Thyroid gland (tissue), 4 donors: ENCODE results near the gene TCF7L2. TPM values are rescaled to one million over a fixed set of nuclear protein-coding genes. Genes with fewer than 3 reads are reported as not detected.

Experiments
- DNase-seq, 2 donors: peaks; one replicate each; pipeline ENCODE4 v3.0.0-alpha.2; 2019
- H3K27ac ChIP-seq, 3 donors: fragments of 200-600 bp; sonication (generic); 1 replicate in 2 of 3; 2 replicates in 1 of 3; pipeline ENCODE4 v1.5.1; 2016 to 2019; ENCODE audit warnings: mild to moderate bottlenecking in 1 of 3, moderate library complexity in 1 of 3
- H3K27me3 ChIP-seq: fragments of 200-600 bp; sonication (generic); one replicate; pipeline ENCODE4 v1.5.1; 2019
- H3K36me3 ChIP-seq, 2 donors: fragments of 200-600 bp; sonication (generic); one replicate each; pipeline ENCODE4 v1.5.1; 2016 to 2019
- H3K4me1 ChIP-seq, 2 donors: fragments of 200-600 bp; sonication (generic); one replicate each; pipeline ENCODE4 v1.5.1; 2017 to 2019
- H3K4me3 ChIP-seq, 3 donors: fragments of 200-600 bp; sonication (generic); replicated peaks in 1 of 3; 1 replicate in 2 of 3; 2 replicates in 1 of 3; pipeline ENCODE4 v1.5.1; 2016; ENCODE audit warnings: mild to moderate bottlenecking in 1 of 3
- H3K9me3 ChIP-seq: fragments of 200-600 bp; sonication (generic); one replicate; pipeline ENCODE4 v1.5.1; 2017
- CTCF ChIP-seq, 6 experiments: fragments of 200-600 bp in 3 of 6; fragments of 450-650 bp in 3 of 6; sonication (generic) in 3 of 6; IDR thresholded peaks; one replicate each; pipeline ENCODE4 v1.5.1; 2016 to 2019; ENCODE audit warnings: antibody characterized with exemption in 6 of 6, mild to moderate bottlenecking in 2 of 6, inconsistent platforms in 1 of 6, moderate library complexity in 1 of 6
- POLR2A ChIP-seq, 2 donors: fragments of 450-650 bp; IDR thresholded peaks; one replicate each; pipeline ENCODE4 v1.6.1; 2017; ENCODE audit warnings: antibody characterized with exemption in 2 of 2, mild to moderate bottlenecking in 2 of 2, moderate library complexity in 1 of 2
- WGBS, 2 donors: methylation state at CpG; one replicate each; pipeline ENCODE4 v1.1.5; 2017; 5-methylcytosine and 5-hydroxymethylcytosine counted together
- intact Hi-C: fragments of 100-400 bp; cut with DNase I; formaldehyde crosslinking; loops from one replicate; pipeline ENCODE4 v1.15.1; 2023
- total RNA-seq, 4 donors: library from RNA; depleted of rRNA; stranded (reverse); fragments of >200 nt; gene quantifications; one replicate each; pipeline ENCODE4 v1.2.3, GENCODE V29; 2016

The TCF7L2 gene
- total RNA-seq, 4 donors from 2014 or later, result 16.2 to 67.1 (median 25.3) TPM

GRCh38 chr10:113078282-113078907 is 128.3 kb downstream of the TCF7L2 start:
- 93 to 96% methylated on average over 4 of the region's 4 CpGs for WGBS, 2 donors

GRCh38 chr10:113080061-113080924 is 130.2 kb downstream of the TCF7L2 start:
- TF ChIP-seq POLR2A (IDR thresholded peaks at IDR 0.05) (no peak), CTCF (IDR thresholded peaks at IDR 0.05) (no peak)
- DNase-seq, result no peak
- H3K36me3 ChIP-seq, result no peaks in the 10 kb centered on the region
- H3K27ac ChIP-seq, result no peak overlapping the region
- intact Hi-C loops, result no loop called here
- no peak overlapping the region for H3K4me3 ChIP-seq
- peaks cover 3 to 6% of the 10 kb centered on the region in 2 donors for H3K4me1 ChIP-seq
- no peaks in the 10 kb centered on the region for H3K9me3 ChIP-seq
- WGBS, 2 donors, result 91 to 94% methylated on average over 8 of the region's 8 CpGs
- H3K27me3 ChIP-seq, result no peaks in the 10 kb centered on the region

More at GRCh38 chr10:113078282-113078907, 128.3 kb downstream of the TCF7L2 start:
- no peak overlapping the region for H3K4me3 ChIP-seq
- no peaks in the 10 kb centered on the region for H3K27me3 ChIP-seq
- intact Hi-C loops, result no loop called here
- H3K27ac ChIP-seq, result no peak overlapping the region
- no peak for DNase-seq
- peaks cover 3 to 11% of the 10 kb centered on the region in 2 donors for H3K4me1 ChIP-seq
- H3K9me3 ChIP-seq, result no peaks in the 10 kb centered on the region
- TF ChIP-seq CTCF (IDR thresholded peaks at IDR 0.05) (no peak), POLR2A (IDR thresholded peaks at IDR 0.05) (no peak)
- H3K36me3 ChIP-seq, result no peaks in the 10 kb centered on the region

- intact Hi-C loops, result no loop called here
- no peaks in the 10 kb centered on the region for H3K27me3 ChIP-seq
- H3K4me1 ChIP-seq, result peaks cover 3 to 6% of the 10 kb centered on the region in 2 donors
- 80 to 85% methylated on average over 2 of the region's 2 CpGs for WGBS, 2 donors
- H3K9me3 ChIP-seq, result no peaks in the 10 kb centered on the region
- no peak for TF ChIP-seq CTCF (IDR thresholded peaks at IDR 0.05)
- no peak for TF ChIP-seq POLR2A (IDR thresholded peaks at IDR 0.05)
- no peak overlapping the region for H3K4me3 ChIP-seq
- no peaks in the 10 kb centered on the region for H3K36me3 ChIP-seq
- no peak overlapping the region for H3K27ac ChIP-seq
- DNase-seq, result no peak
Observed at GRCh38 chr10:113080925-113081229, 130.8 kb downstream of the TCF7L2 start.

GRCh38 chr10:113084031-113084430 is 134.0 kb downstream of the TCF7L2 start:
- TF ChIP-seq POLR2A (IDR thresholded peaks at IDR 0.05), result no peak
- TF ChIP-seq CTCF (IDR thresholded peaks at IDR 0.05), result no peak
- DNase-seq, result no peak
- H3K4me1 ChIP-seq, result peaks cover 3 to 11% of the 10 kb centered on the region in 2 donors
- WGBS, 2 donors, result 95 to 99% methylated on average over 4 of the region's 4 CpGs
- no peaks in the 10 kb centered on the region for H3K36me3 ChIP-seq
- H3K27me3 ChIP-seq, result no peaks in the 10 kb centered on the region
- intact Hi-C loops, result no loop called here
- H3K4me3 ChIP-seq, result no peak overlapping the region
- no peak overlapping the region for H3K27ac ChIP-seq
- no peaks in the 10 kb centered on the region for H3K9me3 ChIP-seq

GRCh38 chr10:113085776-113086175 is 135.7 kb downstream of the TCF7L2 start:
- intact Hi-C loops, result no loop called here
- 95 to 98% methylated on average over 4 of the region's 4 CpGs for WGBS, 2 donors
- Histone ChIP-seq H3K4me3 (no peak overlapping the region), H3K36me3 (no peaks in the 10 kb centered on the region), H3K4me1 (peaks cover 3 to 11% of the 10 kb centered on the region in 2 donors), H3K9me3 (no peaks in the 10 kb centered on the region), H3K27ac (no peak overlapping the region), H3K27me3 (no peaks in the 10 kb centered on the region)
- TF ChIP-seq POLR2A (IDR thresholded peaks at IDR 0.05) (no peak), CTCF (IDR thresholded peaks at IDR 0.05) (no peak)
- DNase-seq, result no peak
